ENCODE results near the gene RPL18A. TPM values are rescaled to one million over a fixed set of nuclear protein-coding genes. Genes with fewer than 3 reads are reported as not detected.

Gene RPL18A
- total RNA-seq, 1 donor from 2014 or later: 975 TPM

GRCh38 chr19:17842663-17843291 is 16.9 kb upstream of the RPL18A start:
- Histone ChIP-seq H3K79me2 (ENCODE audit: low read depth) (no peaks in the 10 kb centered on the region), H3K36me3 (no peaks in the 10 kb centered on the region), H3K9ac (no peak overlapping the region), H3F3A (ENCODE audit: low read depth) (no peaks in the 10 kb centered on the region), H3K9me3 (ENCODE audit: low read depth) (no peaks in the 10 kb centered on the region), H3K4me1 (peaks cover 7% of the 10 kb centered on the region), H3K27ac (no peak overlapping the region), H2AFZ (replicated peaks) (no peak overlapping the region), H3K27me3 (peaks cover 56% of the 10 kb centered on the region), H3K4me2 (peak overlapping the region; percentile 92), H4K20me1 (ENCODE audit: low read depth) (no peaks in the 10 kb centered on the region), H3K4me3 (peak overlapping the region; percentile 50)
- Mint-ChIP-seq H3K36me3 (no peaks in the 10 kb centered on the region), H3K27me3 (ENCODE audit: insufficient read depth, low read depth) (peaks cover 14% of the 10 kb centered on the region), H3K9me3 (no peaks in the 10 kb centered on the region), H3K4me1 (peaks cover 16% of the 10 kb centered on the region), H3K4me3 (peak overlapping the region; percentile 77), H3K27ac (no peak overlapping the region)
- TF ChIP-seq EZH2 (IDR thresholded peaks at IDR 0.05) (no peak), EZH2phosphoT487 (IDR thresholded peaks at IDR 0.05) (no peak), CTCF (IDR thresholded peaks at IDR 0.05) (no peak)
- no peak for DNase-seq (ENCODE audit: low spot score)

DNA sequence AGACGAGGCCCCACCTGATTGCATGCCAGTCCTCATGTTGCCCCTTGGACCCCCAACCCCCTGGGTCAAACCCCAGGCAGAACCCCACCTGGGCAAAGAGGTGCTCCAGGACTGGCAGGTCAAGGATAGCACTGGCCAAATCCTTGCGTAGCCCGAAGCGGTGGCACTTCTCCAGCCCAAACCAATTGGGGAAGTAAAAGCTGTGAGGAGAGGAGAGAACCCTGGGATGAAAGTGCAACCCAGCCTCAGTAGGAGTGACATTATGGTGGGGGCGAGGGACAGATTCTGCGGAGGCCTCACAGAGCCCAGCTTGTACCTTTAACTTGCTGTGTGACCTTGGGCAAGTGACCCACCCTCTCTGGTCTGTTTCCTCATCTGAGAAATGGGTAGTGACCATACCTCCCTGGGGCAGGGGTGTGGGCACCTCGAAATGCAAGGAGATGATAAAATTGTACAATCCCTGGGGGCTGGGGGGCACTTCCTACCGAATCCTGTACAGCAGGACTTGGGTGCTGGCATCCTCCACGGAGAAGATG is 16.4 kb upstream of the RPL18A start:
- no peaks in the 10 kb centered on the region for H3K36me3 ChIP-seq
- peaks cover 12% of the 10 kb centered on the region for H3K27me3 Mint-ChIP-seq (ENCODE audit: insufficient read depth, low read depth)
- no peaks in the 10 kb centered on the region for H3K79me2 ChIP-seq (ENCODE audit: low read depth)
- no peaks in the 10 kb centered on the region for H4K20me1 ChIP-seq (ENCODE audit: low read depth)
- peak overlapping the region; percentile 74 for H3K4me3 Mint-ChIP-seq
- TF ChIP-seq EZH2phosphoT487 (IDR thresholded peaks at IDR 0.05) (no peak), CTCF (IDR thresholded peaks at IDR 0.05) (no peak), EZH2 (IDR thresholded peaks at IDR 0.05) (no peak)
- no peak for DNase-seq (ENCODE audit: low spot score)
- no peak overlapping the region for H2AFZ ChIP-seq (replicated peaks)
- no peaks in the 10 kb centered on the region for H3K9me3 Mint-ChIP-seq
- H3K27ac Mint-ChIP-seq: no peak overlapping the region
- H3K9ac ChIP-seq: no peak overlapping the region
- peaks cover 7% of the 10 kb centered on the region for H3K4me1 ChIP-seq
- peaks cover 5% of the 10 kb centered on the region for H3F3A ChIP-seq (ENCODE audit: low read depth)
- H3K27me3 ChIP-seq: peaks cover 62% of the 10 kb centered on the region
- no peak overlapping the region for H3K4me3 ChIP-seq
- H3K9me3 ChIP-seq (ENCODE audit: low read depth): no peaks in the 10 kb centered on the region
- peaks cover 16% of the 10 kb centered on the region for H3K4me1 Mint-ChIP-seq
- no peaks in the 10 kb centered on the region for H3K36me3 Mint-ChIP-seq
- no peak overlapping the region for H3K4me2 ChIP-seq
- no peak overlapping the region for H3K27ac ChIP-seq

GRCh38 chr19:17843908-17844490 is 15.7 kb upstream of the RPL18A start:
- H3K27ac Mint-ChIP-seq: no peak overlapping the region
- H3K4me3 Mint-ChIP-seq: peak overlapping the region; percentile 74

More at GRCh38 chr19:17843908-17844490, 15.7 kb upstream of the RPL18A start:
- H3K27me3 ChIP-seq: peaks cover 60% of the 10 kb centered on the region
- no peaks in the 10 kb centered on the region for H4K20me1 ChIP-seq (ENCODE audit: low read depth)
- no peak for DNase-seq (ENCODE audit: low spot score)
- peaks cover 11% of the 10 kb centered on the region for H3F3A ChIP-seq (ENCODE audit: low read depth)
- no peaks in the 10 kb centered on the region for H3K9me3 Mint-ChIP-seq
- no peak overlapping the region for H3K9ac ChIP-seq
- no peak overlapping the region for H3K4me3 ChIP-seq
- peaks cover 19% of the 10 kb centered on the region for H3K4me1 Mint-ChIP-seq
- H3K27ac ChIP-seq: no peak overlapping the region
- no peaks in the 10 kb centered on the region for H3K79me2 ChIP-seq (ENCODE audit: low read depth)
- H3K4me1 ChIP-seq: peaks cover 7% of the 10 kb centered on the region
- no peaks in the 10 kb centered on the region for H3K36me3 ChIP-seq
- H3K36me3 Mint-ChIP-seq: no peaks in the 10 kb centered on the region
- H3K4me2 ChIP-seq: no peak overlapping the region
- no peaks in the 10 kb centered on the region for H3K9me3 ChIP-seq (ENCODE audit: low read depth)
- no peak overlapping the region for H2AFZ ChIP-seq (replicated peaks)
- TF ChIP-seq EZH2phosphoT487 (IDR thresholded peaks at IDR 0.05) (no peak), EZH2 (IDR thresholded peaks at IDR 0.05) (no peak), CTCF (IDR thresholded peaks at IDR 0.05) (no peak)
- H3K27me3 Mint-ChIP-seq (ENCODE audit: insufficient read depth, low read depth): peaks cover 12% of the 10 kb centered on the region

Measured in neural progenitor cell (in vitro differentiated cells).